ENCODE results near the gene AMFR.

Gene AMFR

DNA sequence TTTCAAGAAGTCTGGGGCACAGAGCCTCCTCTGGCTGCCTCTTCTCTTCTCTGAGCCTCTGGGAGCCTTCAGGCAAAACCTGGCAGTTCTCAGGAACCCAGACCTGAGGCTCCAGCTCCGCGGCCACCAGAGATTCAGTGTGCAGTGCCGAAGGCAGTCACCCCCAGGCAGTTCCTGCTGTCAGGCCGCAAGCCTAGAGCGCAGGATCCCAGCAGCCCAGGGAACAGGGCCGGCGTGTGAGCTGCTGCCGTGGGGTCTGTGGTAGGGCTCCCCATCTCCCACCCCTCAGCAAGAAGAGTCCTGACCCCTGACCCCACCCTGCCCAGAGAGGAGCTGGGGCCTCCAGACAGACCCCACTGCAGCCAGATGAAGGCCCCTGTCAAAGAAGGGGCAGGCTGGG lies 78.2 kb downstream of the AMFR start:
- no peak for DNase-seq (ENCODE audit: low spot score)

- DNase-seq (ENCODE audit: low spot score), result no peak
These were observed 79.0 kb downstream of the AMFR start for GRCh38 chr16:56346131-56346890.

- DNase-seq (ENCODE audit: low spot score), result no peak
These were observed 79.8 kb downstream of the AMFR start for GRCh38 chr16:56345406-56346050.

GRCh38 chr16:56344518-56345405 lies 80.6 kb downstream of the AMFR start:
- DNase-seq (ENCODE audit: low spot score), result no peak

- DNase-seq (ENCODE audit: low spot score), result no peak
These were observed 81.5 kb downstream of the AMFR start for GRCh38 chr16:56343661-56344517.

GRCh38 chr16:56341656-56342399 lies 83.5 kb downstream of the AMFR start:
- peak; percentile 27 for DNase-seq (ENCODE audit: low spot score)

GRCh38 chr16:56340864-56341365 lies 84.4 kb downstream of the AMFR start:
- no peak for DNase-seq (ENCODE audit: low spot score)

- DNase-seq (ENCODE audit: low spot score), result no peak
These were observed 84.9 kb downstream of the AMFR start for GRCh38 chr16:56340416-56340815.

DNA sequence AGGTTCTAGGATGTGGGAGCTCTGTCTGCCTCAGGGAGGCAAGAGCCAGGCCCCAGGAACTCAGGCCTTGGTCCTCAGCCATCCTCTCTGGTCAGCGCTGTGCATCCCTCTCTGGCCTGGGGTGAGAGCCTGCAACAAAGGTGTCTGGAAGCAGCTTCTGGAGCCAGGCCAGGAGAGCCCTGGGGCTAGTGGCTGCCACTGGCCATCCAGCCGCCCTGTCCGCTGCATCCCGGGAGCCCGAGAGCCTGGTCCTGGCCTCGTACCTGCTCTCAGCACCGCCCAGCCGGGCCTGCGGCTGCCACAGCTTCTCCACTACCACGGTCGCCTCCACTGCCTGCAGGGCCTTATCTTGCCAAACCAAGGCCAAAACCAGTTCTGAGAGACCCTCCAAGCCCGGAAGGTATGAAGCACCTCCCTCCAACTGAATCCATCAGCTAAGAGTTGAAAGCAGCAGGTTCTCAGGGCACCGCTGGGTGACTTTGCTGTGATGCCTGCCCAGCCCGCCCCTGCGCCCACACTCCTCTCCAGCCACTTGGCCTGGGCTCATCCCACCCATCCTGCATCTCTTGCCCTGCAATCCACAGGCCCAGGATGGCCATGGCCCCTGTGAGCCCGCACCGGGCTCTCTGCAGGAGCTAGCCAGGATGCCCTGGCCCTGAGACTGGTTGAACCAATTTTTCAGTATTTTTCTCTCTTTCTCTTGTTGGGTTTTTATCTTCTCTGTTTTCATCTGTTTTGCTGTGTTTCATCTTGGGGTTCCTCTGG lies 85.7 kb downstream of the AMFR start:
- no peak for DNase-seq (ENCODE audit: low spot score)

DNA sequence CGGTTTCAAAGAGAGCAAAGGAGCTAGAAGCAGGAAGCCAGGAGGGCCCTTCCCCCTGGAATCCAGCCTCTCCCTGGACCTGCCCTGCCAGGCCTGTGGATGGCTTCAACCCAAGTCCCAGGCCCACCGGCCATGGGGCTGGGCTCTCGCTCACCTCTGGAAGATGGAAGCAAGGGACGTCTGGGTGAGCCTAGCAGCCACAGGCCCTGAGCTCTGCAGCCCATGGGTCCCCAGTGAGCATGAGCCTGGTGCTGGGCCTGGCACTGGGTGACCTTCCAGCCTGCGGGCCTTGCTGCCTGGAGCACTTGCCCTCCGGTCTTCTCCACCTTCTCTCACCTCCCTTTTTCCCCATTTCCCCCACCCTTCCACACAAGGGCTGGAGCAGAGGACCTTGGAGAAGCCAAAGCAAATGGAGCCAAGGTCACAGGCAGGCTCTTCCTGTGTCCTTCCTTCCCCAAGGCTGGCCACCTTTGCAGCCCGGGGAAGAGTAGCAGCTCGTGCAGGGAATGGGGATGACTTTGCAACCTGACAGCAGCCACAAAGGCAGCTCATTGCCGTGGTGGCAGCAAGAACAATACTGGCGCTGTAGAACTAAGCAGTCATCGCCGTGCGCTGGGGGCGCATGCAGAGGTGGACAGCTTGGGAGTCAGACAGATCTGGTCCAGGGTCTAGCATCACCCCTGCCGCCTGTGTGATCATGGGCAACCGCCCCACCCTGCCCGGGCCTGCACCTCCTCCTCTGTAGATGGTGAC lies 86.6 kb downstream of the AMFR start:
- no peak for DNase-seq (ENCODE audit: low spot score)

DNA sequence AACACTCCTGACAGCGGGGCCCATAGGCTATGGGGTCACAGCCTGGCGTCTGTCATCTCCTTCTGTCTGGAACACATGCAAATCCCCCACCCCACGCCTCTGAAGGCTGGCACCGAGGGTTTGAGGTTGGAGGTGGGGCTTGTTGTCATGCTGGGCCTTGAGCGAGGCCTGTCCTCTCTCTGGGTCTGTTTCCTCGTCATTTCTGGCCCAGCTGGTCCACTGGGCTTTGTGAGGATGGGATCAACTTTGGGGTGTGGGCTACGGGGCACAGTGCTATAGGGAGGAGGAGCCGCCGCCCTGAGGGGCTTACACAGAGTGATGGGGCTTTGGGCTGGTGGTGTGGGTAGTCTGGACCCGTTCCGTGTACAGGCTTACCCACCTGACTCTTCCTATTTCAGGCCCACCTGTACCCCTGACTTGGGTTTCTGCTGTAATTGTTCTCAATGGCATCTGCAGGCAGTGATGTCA lies 87.5 kb downstream of the AMFR start:
- no peak for DNase-seq (ENCODE audit: low spot score)

DNA sequence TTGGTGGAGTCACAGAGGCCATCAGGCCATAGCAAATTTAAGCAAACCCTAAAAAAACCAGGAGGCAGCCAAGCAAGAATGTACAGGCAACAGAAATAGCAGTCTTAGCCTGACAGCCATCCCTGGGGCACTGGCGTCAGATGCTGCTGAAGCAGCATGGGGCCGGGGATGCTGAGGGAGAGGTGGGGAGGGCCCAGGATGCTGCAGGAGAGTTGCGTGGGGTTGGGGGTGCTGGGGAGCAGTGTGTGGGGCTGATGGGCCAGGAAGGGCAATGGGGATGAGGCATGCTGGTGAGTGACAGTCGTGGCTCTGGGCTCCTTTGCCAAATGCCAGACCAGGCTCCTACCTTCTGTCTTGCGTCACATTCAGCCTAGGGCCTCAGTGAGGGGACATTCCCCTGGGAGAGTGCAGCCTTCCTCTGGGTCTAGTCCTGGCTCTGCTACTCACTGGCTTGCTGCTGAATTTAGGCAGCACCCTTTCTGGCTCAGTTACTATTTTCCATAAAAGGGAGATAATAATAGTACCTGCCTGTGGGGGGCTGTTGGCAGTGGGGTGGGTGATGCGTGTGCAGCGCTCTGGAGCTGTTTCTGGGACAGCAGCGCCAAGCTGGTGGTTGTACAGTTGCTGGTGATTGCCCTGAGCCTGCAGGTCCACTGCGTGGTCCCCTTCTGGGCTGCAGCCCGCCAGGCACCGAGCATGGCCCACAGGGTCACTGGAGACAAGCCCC lies 88.1 kb downstream of the AMFR start:
- DNase-seq (ENCODE audit: low spot score), result no peak

DNA sequence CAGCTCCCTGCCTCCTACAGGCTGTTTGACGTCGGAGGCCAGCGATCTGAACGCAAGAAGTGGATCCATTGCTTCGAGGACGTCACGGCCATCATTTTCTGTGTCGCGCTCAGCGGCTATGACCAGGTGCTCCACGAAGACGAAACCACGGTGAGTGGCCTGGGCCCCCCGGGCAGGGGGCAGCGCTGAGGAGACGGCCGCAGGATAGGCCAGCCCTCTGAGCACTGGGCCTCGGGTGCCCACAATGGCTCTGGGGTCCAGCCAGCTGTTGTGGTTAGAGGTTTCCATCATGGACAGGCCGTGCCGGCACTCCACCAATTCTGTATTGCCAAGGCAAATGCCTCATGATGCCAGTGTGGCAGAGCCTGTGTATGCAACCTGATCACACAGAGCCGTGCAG lies 88.6 kb downstream of the AMFR start:
- DNase-seq (ENCODE audit: low spot score), result no peak

DNA sequence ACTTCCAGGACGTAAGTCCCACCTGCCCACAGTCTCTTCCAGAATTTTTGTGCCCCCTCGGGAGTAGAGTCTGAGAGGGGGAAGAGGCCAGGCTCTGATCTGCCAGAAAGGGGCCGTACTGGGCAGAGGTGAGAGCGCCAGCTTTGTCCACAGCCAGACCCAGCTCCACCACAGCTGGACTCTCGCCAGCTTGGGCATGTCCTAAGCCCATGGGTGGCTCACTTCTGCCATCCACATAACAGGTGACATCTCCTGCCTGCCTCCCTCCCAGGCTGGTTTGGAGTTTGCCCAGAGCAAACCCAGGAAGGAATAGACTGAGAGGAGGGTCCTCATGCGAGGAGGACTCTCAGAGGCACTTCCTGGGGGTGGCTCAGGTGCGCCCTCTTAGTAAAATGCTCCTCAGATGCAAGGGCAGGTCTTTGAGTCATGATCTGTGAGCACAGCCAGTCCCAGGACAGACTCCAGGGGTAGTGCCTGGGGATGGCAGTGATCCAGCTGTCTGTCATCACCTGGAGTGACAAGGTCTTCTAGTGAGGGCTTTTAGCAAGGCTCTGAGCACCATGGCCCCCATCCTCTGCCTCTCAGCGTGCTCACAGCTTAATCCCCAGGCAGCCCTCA lies 89.2 kb downstream of the AMFR start:
- DNase-seq (ENCODE audit: low spot score), result no peak

- DNase-seq (ENCODE audit: low spot score), result no peak
These were observed 90.6 kb downstream of the AMFR start for GRCh38 chr16:56334761-56335160.

DNA sequence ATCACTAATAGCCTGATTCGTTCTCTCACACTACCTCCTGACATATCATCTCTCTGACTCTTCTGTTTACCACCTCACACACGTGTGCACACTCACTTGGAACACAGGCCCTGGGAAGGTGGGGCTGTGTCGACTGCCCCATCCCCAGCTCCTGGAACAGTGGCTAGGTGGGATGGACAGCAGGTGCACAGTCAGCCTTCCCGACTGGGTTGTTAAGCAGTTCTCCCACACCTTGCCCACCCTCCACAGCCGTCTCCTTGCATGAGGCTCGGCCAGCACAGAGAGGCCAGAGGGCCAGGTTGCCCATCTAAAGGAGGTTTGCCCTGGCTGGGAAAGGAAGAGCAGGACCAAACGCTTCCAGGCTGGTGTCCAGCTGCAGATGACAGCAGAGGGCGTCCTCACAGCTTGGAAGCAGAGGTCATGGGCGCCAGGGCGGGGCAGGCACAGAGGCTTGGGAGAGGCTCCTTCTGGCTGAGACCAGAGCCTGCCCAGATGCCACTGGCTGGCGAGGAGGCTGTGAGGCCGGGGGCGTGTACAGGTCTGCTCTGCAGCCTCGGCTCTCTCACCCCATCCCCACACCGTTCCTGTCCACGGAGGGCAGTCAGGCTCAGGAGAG lies 92.8 kb downstream of the AMFR start:
- peak; percentile 91 for DNase-seq (ENCODE audit: low spot score)

DNA sequence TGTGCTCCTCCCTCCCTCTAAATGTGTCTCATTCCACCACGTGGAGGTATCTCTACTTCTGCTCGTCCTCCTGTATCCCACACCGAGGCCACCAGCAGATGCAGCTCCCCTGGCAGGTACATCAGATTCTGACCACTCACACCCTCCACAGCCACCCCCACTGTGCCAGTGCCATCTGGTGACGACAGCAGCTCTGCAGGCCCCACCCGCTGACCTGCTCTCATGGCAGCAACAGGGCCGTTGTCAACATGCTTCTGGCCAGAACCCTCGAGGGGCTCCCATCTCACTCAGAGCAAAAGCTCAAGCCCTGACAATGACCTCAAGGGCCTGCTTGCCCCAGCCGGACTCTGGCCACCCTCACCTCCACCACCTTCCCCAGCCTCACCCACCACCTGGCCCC lies 93.4 kb downstream of the AMFR start:
- no peak for DNase-seq (ENCODE audit: low spot score)

DNA sequence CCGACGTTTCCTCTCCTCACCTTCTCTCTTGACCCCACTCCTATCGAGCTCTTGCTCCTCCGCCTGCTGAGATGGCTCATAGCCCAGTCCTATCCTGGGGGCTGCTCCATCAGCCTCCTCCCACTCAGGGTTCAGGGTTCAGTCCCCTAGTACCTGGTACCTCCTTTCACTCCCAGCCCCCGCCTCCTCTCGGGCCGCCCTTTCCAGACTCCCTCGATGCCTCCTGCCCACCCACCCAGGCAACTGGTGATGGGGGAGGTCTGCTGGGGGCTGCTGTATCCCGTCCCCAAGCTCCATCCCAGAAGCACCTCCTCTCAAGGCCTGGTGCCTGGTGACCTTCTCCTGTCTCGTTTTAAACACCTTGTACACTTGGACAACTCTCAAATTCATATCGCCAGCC lies 93.9 kb downstream of the AMFR start:
- DNase-seq (ENCODE audit: low spot score), result no peak

Measured in GM03348 (cell line).